ENCODE data around the gene SCAANT1.

Gene SCAANT1

DNA sequence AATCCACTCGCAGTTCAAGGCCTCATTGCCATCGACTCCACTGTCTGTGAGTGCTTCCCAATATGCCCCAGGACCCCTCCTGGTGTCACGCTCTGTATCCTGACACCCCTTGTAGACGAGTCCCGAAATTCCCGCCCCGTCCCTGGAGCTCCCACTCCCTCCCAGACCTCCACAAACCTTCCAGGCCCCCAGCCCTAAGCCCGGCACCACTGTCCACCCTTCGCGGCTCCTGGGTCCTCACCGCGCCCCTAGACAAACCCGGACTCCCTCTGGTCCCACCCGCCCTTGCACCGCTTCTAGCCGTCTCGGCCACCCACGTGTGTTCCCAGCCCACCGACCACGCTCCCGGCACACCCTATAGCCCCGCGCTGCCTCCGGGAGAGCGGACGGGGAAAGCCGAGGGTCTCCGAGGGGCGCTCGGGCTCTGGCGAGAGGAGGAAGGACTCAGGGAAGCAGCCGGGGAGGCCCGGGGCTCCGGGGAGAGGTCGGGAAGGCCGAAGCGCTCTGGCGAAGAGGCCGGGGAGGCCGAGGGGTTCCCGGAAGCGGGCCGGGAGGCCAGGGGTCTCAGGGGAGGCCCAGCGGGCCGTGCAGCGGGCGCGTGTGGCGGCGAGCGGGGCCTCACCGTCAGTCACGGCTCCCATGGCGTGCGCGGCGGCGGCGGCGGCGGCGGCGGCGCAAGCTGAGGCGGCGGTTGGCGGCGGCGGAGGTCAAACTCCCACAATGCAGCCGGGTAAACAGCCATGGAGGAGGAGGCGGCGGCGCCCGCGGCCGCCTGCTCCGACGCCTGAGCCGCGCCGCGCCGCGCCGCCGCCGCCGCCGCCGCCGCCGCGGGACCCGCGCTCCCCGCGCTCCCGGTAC lies 48.8 kb downstream of the SCAANT1 start, which contains the start of the genes ATXN7 and THOC7:
Gene ATXN7 (plus strand): TSS at position 718 of the 858 bp plus-strand sequence. CDS start 48,732 bp downstream, outside the sequence.
Gene THOC7 (minus strand): TSS at position 656 of the 858 bp plus-strand sequence. CDS start 15 bp downstream, at position 641.
- ATAC-seq (replicated peaks; ENCODE audit: extremely low read depth, poor library complexity, severe bottlenecking) (peak; percentile 83), DNase-seq (ENCODE audit: low spot score in 2 of 2) (peak; percentile 43 to 53)
- Mint-ChIP-seq H3K4me3 (peak within 1 kb of the TSS; percentile 90), H3K4me1 (peaks cover 51% of the 10 kb centered on the region), H3K27ac (ENCODE audit: low read depth) (peak within 1 kb of the TSS; percentile 91), H3K9me3 (no peaks in the 10 kb centered on the region), H3K27me3 (no peaks in the 10 kb centered on the region), H3K36me3 (ENCODE audit: insufficient read depth) (peaks cover 24% of the 10 kb centered on the region)

GRCh38 chr3:63862804-63863149 lies 49.4 kb downstream of the SCAANT1 start:
- Mint-ChIP-seq H3K27me3 (no peaks in the 10 kb centered on the region), H3K9me3 (no peaks in the 10 kb centered on the region), H3K4me3 (peak overlapping the region; percentile 72), H3K27ac (ENCODE audit: low read depth) (peak overlapping the region; percentile 71), H3K4me1 (peaks cover 53% of the 10 kb centered on the region), H3K36me3 (ENCODE audit: insufficient read depth) (peaks cover 24% of the 10 kb centered on the region)
- DNase-seq (ENCODE audit: low spot score in 2 of 2) (no peak), ATAC-seq (replicated peaks; ENCODE audit: extremely low read depth, poor library complexity, severe bottlenecking) (no peak)
